Naive thymus-derived CD4-positive, alpha-beta T cell (primary cell): ENCODE results near the gene KRT34. TPM values are rescaled to one million over a fixed set of nuclear protein-coding genes. Genes with fewer than 3 reads are reported as not detected.

Experiments used
- ATAC-seq: fragments of 150-1000 bp; cut with Tn5 transposase; 2 replicates; pipeline ENCODE4 v1.10.0; 2021; ENCODE audit warnings: mild to moderate bottlenecking, moderate library complexity
- CTCF ChIA-PET: fragments of 350-600 bp; sonication (Branson Sonifier 250); formaldehyde crosslinking; loops from one replicate; lab custom pipeline; 2021; ENCODE audit warnings: antibody characterized with exemption; lab: Charles Lee
- POLR2A ChIA-PET: fragments of 350-600 bp; sonication (Branson Sonifier 250); formaldehyde crosslinking; loops from one replicate; lab custom pipeline; 2021; ENCODE audit warnings: antibody characterized with exemption, inconsistent platforms; lab: Charles Lee
- DNase-seq, 9 donors: peaks; one replicate each; pipeline versions ENCODE4 v3.0.0 to v3.0.0-alpha.2; 2020 to 2022; ENCODE audit warnings: mixed read lengths in 1 of 9
- H3K27ac ChIP-seq: one replicate; pipeline ENCODE4 v1.7.0; 2013; ENCODE audit warnings: mild to moderate bottlenecking, low read depth, low read length, moderate library complexity
- H3K27me3 ChIP-seq, 2 donors: one replicate each; pipeline ENCODE4 v1.7.0; 2013; ENCODE audit warnings: low read length in 2 of 2, mild to moderate bottlenecking in 2 of 2, moderate library complexity in 2 of 2; ENCODE audit not compliant: control insufficient read depth in 2 of 2, insufficient read depth in 2 of 2
- H3K36me3 ChIP-seq, 3 experiments: 1 replicate in 2 of 3; 2 replicates in 1 of 3; pipeline ENCODE4 v1.7.0; 2013; ENCODE audit warnings: low read length in 3 of 3, mild to moderate bottlenecking in 3 of 3, moderate library complexity in 1 of 3; ENCODE audit not compliant: insufficient read depth in 3 of 3, control insufficient read depth in 2 of 3
- H3K4me1 ChIP-seq, 2 donors: one replicate each; pipeline ENCODE4 v1.7.0; 2013; ENCODE audit warnings: low read length in 2 of 2, mild to moderate bottlenecking in 2 of 2, moderate library complexity in 1 of 2; ENCODE audit not compliant: control insufficient read depth in 2 of 2, insufficient read depth in 2 of 2
- H3K4me3 ChIP-seq: 2 replicates; pipeline ENCODE4 v1.7.0; 2013; ENCODE audit warnings: mild to moderate bottlenecking, low read length
- H3K9me3 ChIP-seq, 3 experiments: 1 replicate in 2 of 3; 2 replicates in 1 of 3; pipeline ENCODE4 v1.7.0; 2013; ENCODE audit warnings: low read length in 3 of 3; ENCODE audit not compliant: control insufficient read depth in 2 of 3
- H3K27ac Mint-ChIP-seq, 9 donors: one replicate each; pipeline ENCODE4 v1.8.0; 2020 to 2022; ENCODE audit warnings: mixed read lengths in 9 of 9, mild to moderate bottlenecking in 8 of 9, moderate library complexity in 5 of 9, inconsistent platforms in 2 of 9
- H3K27me3 Mint-ChIP-seq, 5 donors: one replicate each; pipeline ENCODE4 v1.8.0; 2021 to 2022; ENCODE audit warnings: mixed read lengths in 5 of 5, mild to moderate bottlenecking in 1 of 5
- H3K36me3 Mint-ChIP-seq, 5 donors: one replicate each; pipeline ENCODE4 v1.8.0; 2020 to 2022; ENCODE audit warnings: mixed read lengths in 5 of 5, mild to moderate bottlenecking in 3 of 5, inconsistent platforms in 1 of 5
- H3K4me1 Mint-ChIP-seq, 7 donors: one replicate each; pipeline ENCODE4 v1.8.0; 2020 to 2022; ENCODE audit warnings: mixed read lengths in 7 of 7, mild to moderate bottlenecking in 3 of 7, inconsistent platforms in 1 of 7
- H3K4me3 Mint-ChIP-seq, 10 donors: one replicate each; pipeline ENCODE4 v1.8.0; 2020 to 2022; ENCODE audit warnings: mild to moderate bottlenecking in 10 of 10, mixed read lengths in 10 of 10, moderate library complexity in 6 of 10, inconsistent platforms in 2 of 10
- H3K9me3 Mint-ChIP-seq, 11 donors: one replicate each; pipeline ENCODE4 v1.8.0; 2020 to 2022; ENCODE audit warnings: mixed read lengths in 11 of 11, mild to moderate bottlenecking in 4 of 11, inconsistent platforms in 1 of 11, moderate library complexity in 1 of 11
- intact Hi-C, 2 donors: fragments of 100-400 bp; cut with micrococcal nuclease; formaldehyde crosslinking; loops; one replicate each; pipeline ENCODE4 v1.15.1; 2023
- polyA plus RNA-seq, 2 donors: library from polyadenylated mRNA; unstranded; fragments of 300-500 nt; fragmentation: Illumina TruSeq; gene quantifications; one replicate each; pipeline ENCODE4 v1.2.3, GENCODE V29; 2021
- total RNA-seq, 6 experiments: library from RNA in 5 of 6; stranded (reverse) in 5 of 6; gene quantifications; 1 replicate in 5 of 6; 2 replicates in 1 of 6; pipeline ENCODE4 v1.2.3 and lab custom pipeline; 2021 to 2026

KRT34 gene
- total and polyA plus RNA-seq, 7 experiments from 2014 or later = not detected

GRCh38 chr17:41335747-41336146 is 46.4 kb downstream of the KRT34 start:
- H3K27ac ChIP-seq = no peak overlapping the region
- POLR2A ChIA-PET = no interaction called here
- DNase-seq (no peak), ATAC-seq (no peak)
- H3K9me3 ChIP-seq = no peaks in the 10 kb centered on the region
- H3K27me3 ChIP-seq = no peaks in the 10 kb centered on the region
- H3K9me3 Mint-ChIP-seq = no peaks in the 10 kb centered on the region
- intact Hi-C loops = no loop called here
- CTCF ChIA-PET = no interaction called here
- peaks cover 36 to 84% (median 69%) of the 10 kb centered on the region in 7 donors for H3K4me1 Mint-ChIP-seq
- no peaks in the 10 kb centered on the region for H3K36me3 ChIP-seq
- H3K27me3 Mint-ChIP-seq = peaks cover 0 to 7% (median 0%) of the 10 kb centered on the region in 5 donors
- H3K4me1 ChIP-seq = peaks cover 56 to 68% of the 10 kb centered on the region in 2 donors
- peaks cover 0 to 2% (median 0%) of the 10 kb centered on the region in 5 donors for H3K36me3 Mint-ChIP-seq
- H3K4me3 ChIP-seq = no peak overlapping the region
- peak overlapping the region; percentile 9 to 96 (median 72) for H3K27ac Mint-ChIP-seq
- H3K4me3 Mint-ChIP-seq = peak overlapping the region in 6 of 10 donors; percentile 5 to 73 (median 15)

GRCh38 chr17:41334385-41335305 is 47.5 kb downstream of the KRT34 start:
- H3K9me3 Mint-ChIP-seq = no peaks in the 10 kb centered on the region
- Histone ChIP-seq H3K4me3 (no peak overlapping the region), H3K4me1 (peaks cover 45 to 57% of the 10 kb centered on the region in 2 donors), H3K36me3 (no peaks in the 10 kb centered on the region), H3K27me3 (no peaks in the 10 kb centered on the region), H3K27ac (no peak overlapping the region), H3K9me3 (no peaks in the 10 kb centered on the region)
- peak overlapping the region in 8 of 9 donors; percentile 38 to 93 (median 73) for H3K27ac Mint-ChIP-seq
- DNase-seq = no peak
- H3K27me3 Mint-ChIP-seq = peaks cover 0 to 7% (median 0%) of the 10 kb centered on the region in 5 donors
- ChIA-PET CTCF (interaction anchor here (1.2 to 1.8 kb wide), 2 partner anchors 12 to 16 kb away, joined by 3 to 5 read pairs; partner anchors contain the start of gene KRT33A), POLR2A (interaction anchor here (0.6 to 0.7 kb wide), 2 partner anchors 13 to 55 kb away, joined by 3 to 4 read pairs; no protein-coding TSS in a partner anchor)
- intact Hi-C loops = no loop called here
- no peak for ATAC-seq
- no peaks in the 10 kb centered on the region for H3K36me3 Mint-ChIP-seq
- H3K4me3 Mint-ChIP-seq = peak overlapping the region in 5 of 10 donors; percentile 16 to 69 (median 50)
- H3K4me1 Mint-ChIP-seq = peaks cover 25 to 76% (median 58%) of the 10 kb centered on the region in 7 donors

GRCh38 chr17:41333836-41334235 is 48.3 kb downstream of the KRT34 start:
- H3K4me1 Mint-ChIP-seq = peaks cover 16 to 72% (median 51%) of the 10 kb centered on the region in 7 donors
- H3K9me3 Mint-ChIP-seq = no peaks in the 10 kb centered on the region
- ATAC-seq (no peak), DNase-seq (no peak)
- peak overlapping the region in 6 of 9 donors; percentile 9 to 62 (median 44) for H3K27ac Mint-ChIP-seq
- no peaks in the 10 kb centered on the region for H3K9me3 ChIP-seq
- H3K36me3 ChIP-seq = no peaks in the 10 kb centered on the region
- peaks cover 38 to 51% of the 10 kb centered on the region in 2 donors for H3K4me1 ChIP-seq
- no peaks in the 10 kb centered on the region for H3K27me3 ChIP-seq
- intact Hi-C loops = no loop called here
- no peak overlapping the region for H3K27ac ChIP-seq
- CTCF ChIA-PET = interaction anchor here (1.2 to 1.8 kb wide), 2 partner anchors 11 to 17 kb away, joined by 3 to 5 read pairs; partner anchors contain the start of gene KRT33A
- H3K36me3 Mint-ChIP-seq = no peaks in the 10 kb centered on the region
- peak overlapping the region in 5 of 10 donors; percentile 3 to 69 (median 46) for H3K4me3 Mint-ChIP-seq
- H3K4me3 ChIP-seq = no peak overlapping the region
- H3K27me3 Mint-ChIP-seq = peaks cover 0 to 7% (median 0%) of the 10 kb centered on the region in 5 donors
- POLR2A ChIA-PET = interaction anchor here (0.7 kb wide), 1 partner anchor 12 kb away, joined by 3 read pairs; no protein-coding TSS in a partner anchor

GRCh38 chr17:41333098-41333497 is 49.0 kb downstream of the KRT34 start:
- no peak for DNase-seq
- Mint-ChIP-seq H3K9me3 (no peaks in the 10 kb centered on the region), H3K4me3 (no peak overlapping the region), H3K27ac (peak overlapping the region in 6 of 9 donors; percentile 43 to 85 (median 66)), H3K36me3 (no peaks in the 10 kb centered on the region), H3K27me3 (peaks cover 0 to 7% (median 0%) of the 10 kb centered on the region in 5 donors), H3K4me1 (peaks cover 10 to 69% (median 49%) of the 10 kb centered on the region in 7 donors)
- POLR2A ChIA-PET = interaction anchor here (1.6 kb wide), 1 partner anchor 15 kb away, joined by 4 read pairs; no protein-coding TSS in a partner anchor
- intact Hi-C loops = no loop called here
- no peaks in the 10 kb centered on the region for H3K36me3 ChIP-seq
- CTCF ChIA-PET = interaction anchor here (1.8 to 2.2 kb wide), 2 partner anchors 10 to 11 kb away, joined by 5 to 12 read pairs; no protein-coding TSS in a partner anchor
- H3K27me3 ChIP-seq = no peaks in the 10 kb centered on the region
- H3K4me1 ChIP-seq = peaks cover 31 to 44% of the 10 kb centered on the region in 2 donors
- no peaks in the 10 kb centered on the region for H3K9me3 ChIP-seq
- no peak overlapping the region for H3K27ac ChIP-seq
- no peak overlapping the region for H3K4me3 ChIP-seq
- ATAC-seq = no peak

GRCh38 chr17:41332239-41332638 is 49.9 kb downstream of the KRT34 start:
- H3K36me3 ChIP-seq = no peaks in the 10 kb centered on the region
- Mint-ChIP-seq H3K4me1 (peaks cover 7 to 64% (median 45%) of the 10 kb centered on the region in 7 donors), H3K27ac (peak overlapping the region in 1 of 9 donors; percentile 14), H3K9me3 (no peaks in the 10 kb centered on the region), H3K4me3 (no peak overlapping the region), H3K36me3 (no peaks in the 10 kb centered on the region), H3K27me3 (peaks cover 0 to 7% (median 0%) of the 10 kb centered on the region in 5 donors)
- intact Hi-C loops = no loop called here
- no peaks in the 10 kb centered on the region for H3K9me3 ChIP-seq
- H3K4me3 ChIP-seq = no peak overlapping the region
- ATAC-seq (no peak), DNase-seq (no peak)
- no peaks in the 10 kb centered on the region for H3K27me3 ChIP-seq
- POLR2A ChIA-PET = interaction anchor here (1.6 kb wide), 1 partner anchor 16 kb away, joined by 4 read pairs; no protein-coding TSS in a partner anchor
- H3K4me1 ChIP-seq = peaks cover 31 to 42% of the 10 kb centered on the region in 2 donors
- CTCF ChIA-PET = interaction anchor here (1.4 to 2.2 kb wide), 2 partner anchors 10 to 23 kb away, joined by 3 to 12 read pairs; partner anchors contain the start of gene KRTAP16-1
- no peak overlapping the region for H3K27ac ChIP-seq

GRCh38 chr17:41331606-41332005 is 50.5 kb downstream of the KRT34 start:
- ChIA-PET CTCF (interaction anchor here (1.4 to 2.2 kb wide), 2 partner anchors 10 to 23 kb away, joined by 3 to 12 read pairs; partner anchors contain the start of gene KRTAP16-1), POLR2A (interaction anchor here (1.6 kb wide), 1 partner anchor 17 kb away, joined by 4 read pairs; no protein-coding TSS in a partner anchor)
- H3K27me3 Mint-ChIP-seq = peaks cover 0 to 7% (median 0%) of the 10 kb centered on the region in 5 donors
- H3K27ac Mint-ChIP-seq = no peak overlapping the region
- DNase-seq (no peak), ATAC-seq (no peak)
- H3K36me3 ChIP-seq = no peaks in the 10 kb centered on the region
- no peaks in the 10 kb centered on the region for H3K36me3 Mint-ChIP-seq
- intact Hi-C loops = no loop called here
- no peak overlapping the region for H3K4me3 Mint-ChIP-seq
- H3K4me3 ChIP-seq = no peak overlapping the region
- H3K4me1 Mint-ChIP-seq = peaks cover 12 to 64% (median 52%) of the 10 kb centered on the region in 7 donors
- H3K27ac ChIP-seq = no peak overlapping the region
- peaks cover 32 to 44% of the 10 kb centered on the region in 2 donors for H3K4me1 ChIP-seq
- H3K9me3 ChIP-seq = no peaks in the 10 kb centered on the region
- no peaks in the 10 kb centered on the region for H3K9me3 Mint-ChIP-seq
- no peaks in the 10 kb centered on the region for H3K27me3 ChIP-seq
